NT2/D1 (cell line): Measurements from ENCODE around the gene TAF8.

Experiments used
- DNase-seq: peaks from one replicate; pipeline ENCODE4 v3.0.0-alpha.2; 2011; ENCODE audit warnings: low read depth, low spot score
- H3K27me3 ChIP-seq: 2 replicates; pipeline ENCODE4 v1.6.0; 2011; ENCODE audit warnings: mild to moderate bottlenecking; ENCODE audit not compliant: insufficient read length, insufficient read depth
- H3K36me3 ChIP-seq: 2 replicates; pipeline ENCODE4 v1.6.1; 2011; ENCODE audit warnings: mild to moderate bottlenecking, low read length, mixed read lengths; ENCODE audit not compliant: insufficient read depth, insufficient read length
- H3K4me1 ChIP-seq: 2 replicates; pipeline ENCODE4 v1.5.1; 2011; ENCODE audit not compliant: insufficient read depth, insufficient read length
- H3K4me3 ChIP-seq: 2 replicates; pipeline ENCODE4 v1.5.1; 2011; ENCODE audit warnings: low read depth; ENCODE audit not compliant: insufficient read length
- H3K9ac ChIP-seq: 2 replicates; pipeline ENCODE4 v1.6.0; 2011; ENCODE audit warnings: low read depth; ENCODE audit not compliant: insufficient read length
- H3K9me3 ChIP-seq: 2 replicates; pipeline ENCODE4 v1.5.1; 2011; ENCODE audit warnings: mild to moderate bottlenecking, low read length; ENCODE audit not compliant: insufficient read depth
- SUZ12 ChIP-seq: IDR thresholded peaks from 2 replicates; pipeline ENCODE4 v1.6.1; 2011; ENCODE audit not compliant: insufficient read length, insufficient read depth; ENCODE audit errors: extremely low read depth
- YY1 ChIP-seq: IDR thresholded peaks from 2 replicates; pipeline ENCODE4 v1.6.1; 2011; ENCODE audit not compliant: insufficient read length, insufficient read depth
- ZNF274 ChIP-seq: IDR thresholded peaks from 2 replicates; pipeline ENCODE4 v1.6.1; 2011; ENCODE audit warnings: mild to moderate bottlenecking, low read depth, low read length

TAF8 gene

DNA sequence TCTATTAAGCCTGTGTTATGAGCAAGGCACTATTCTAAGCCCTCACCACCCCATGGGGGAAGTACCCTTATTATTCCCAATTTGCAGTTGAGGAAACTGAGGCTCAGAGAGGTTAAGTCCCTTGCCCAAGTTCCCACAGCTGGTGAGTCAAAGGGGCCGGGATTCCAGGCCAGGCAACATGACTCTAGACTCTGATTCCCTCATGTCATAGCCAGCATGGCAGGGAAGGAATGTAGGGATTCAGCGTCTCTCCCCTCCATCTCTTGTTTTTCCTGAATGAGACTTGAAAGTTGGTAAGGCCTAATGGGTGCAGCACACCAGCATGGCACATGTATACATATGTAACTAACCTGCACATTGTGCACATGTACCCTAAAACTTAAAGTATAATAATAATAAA lies 85.4 kb downstream of the TAF8 start:
- Histone ChIP-seq H3K9ac (no peak overlapping the region), H3K9me3 (no peaks in the 10 kb centered on the region), H3K4me1 (peaks cover 17% of the 10 kb centered on the region), H3K36me3 (peaks cover 2% of the 10 kb centered on the region), H3K4me3 (no peak overlapping the region), H3K27me3 (peaks cover 2% of the 10 kb centered on the region)
- TF ChIP-seq ZNF274 (no peak), YY1 (no peak), SUZ12 (no peak)
- no peak for DNase-seq

DNA sequence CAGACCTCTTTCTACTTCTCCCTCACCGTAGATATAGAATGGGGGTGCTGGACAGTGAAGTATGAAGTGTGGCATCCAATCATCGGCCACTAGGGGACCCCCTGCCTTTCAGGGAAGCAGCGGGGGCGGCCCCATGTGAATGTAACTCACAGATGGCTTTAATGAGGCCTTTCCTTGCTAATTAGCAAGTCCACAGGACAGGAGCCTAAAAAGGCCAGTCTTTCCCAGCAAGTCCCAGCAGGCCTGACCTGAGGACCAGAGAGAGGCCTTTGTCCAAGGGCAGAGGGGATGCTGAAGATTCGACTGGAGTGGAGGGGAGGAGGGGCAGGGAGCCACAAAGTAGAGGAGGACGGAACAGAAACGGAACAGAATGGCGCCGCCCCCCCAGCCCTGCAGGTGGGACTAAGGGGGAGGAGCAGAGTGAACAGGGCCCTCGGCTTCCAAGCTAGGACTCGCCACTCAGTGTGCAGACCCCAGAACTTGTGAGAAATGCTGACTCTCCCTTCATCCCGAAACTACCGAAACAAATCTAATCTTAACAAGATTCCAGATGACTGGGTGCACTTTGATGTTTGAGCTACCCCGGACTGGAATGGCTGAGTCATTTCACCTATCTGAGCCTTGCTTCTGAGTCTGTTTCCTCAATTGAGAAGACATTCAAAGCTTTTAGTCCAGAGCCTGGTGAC lies 86.3 kb downstream of the TAF8 start:
- Histone ChIP-seq H3K4me1 (peaks cover 21% of the 10 kb centered on the region), H3K4me3 (no peak overlapping the region), H3K27me3 (peaks cover 12% of the 10 kb centered on the region), H3K9me3 (no peaks in the 10 kb centered on the region), H3K9ac (no peak overlapping the region), H3K36me3 (peaks cover 6% of the 10 kb centered on the region)
- DNase-seq: peak; percentile 69
- TF ChIP-seq ZNF274 (no peak), YY1 (no peak), SUZ12 (no peak)
